Inflammatory macrophage (primary cell): ENCODE results near the gene NFKBIL1.

Experiments used
- DNase-seq, 2 donors: peaks; one replicate each; pipeline ENCODE4 v3.0.0-alpha.2; 2020 to 2022

The NFKBIL1 gene

GRCh38 chr6:31534521-31535040 lies 12.8 kb upstream of the NFKBIL1 start:
- no peak for DNase-seq

- no peak for DNase-seq
These were observed 11.7 kb upstream of the NFKBIL1 start for GRCh38 chr6:31535538-31536324.

GRCh38 chr6:31538805-31539400 lies 8.5 kb upstream of the NFKBIL1 start:
- DNase-seq, result no peak

- DNase-seq, result no peak
These were observed 6.8 kb upstream of the NFKBIL1 start for GRCh38 chr6:31540640-31541039.

- peak; percentile 63 to 69 for DNase-seq
These were observed 6.2 kb upstream of the NFKBIL1 start for GRCh38 chr6:31541059-31541657.

- peak; percentile 97 to 99 for DNase-seq
These were observed 5.5 kb upstream of the NFKBIL1 start, which contains the start of gene DDX39B for GRCh38 chr6:31541658-31542521. Gene DDX39B, minus strand, starts transcription at chr6:31542003. Its CDS starts 1,471 bp downstream, at chr6:31540532.

- no peak for DNase-seq
These were observed 3.8 kb upstream of the NFKBIL1 start for GRCh38 chr6:31543639-31544038.

GRCh38 chr6:31544676-31545075 lies 2.7 kb upstream of the NFKBIL1 start:
- no peak for DNase-seq

GRCh38 chr6:31545291-31545690 lies 2.1 kb upstream of the NFKBIL1 start:
- no peak for DNase-seq

- DNase-seq, result peak; percentile 78 to 81
These were observed 960 bp upstream of the NFKBIL1 start, which contains the start of gene ATP6V1G2 for GRCh38 chr6:31546339-31546957. Gene ATP6V1G2, minus strand, starts transcription at chr6:31546608. Its CDS starts 49 bp downstream, at chr6:31546559.

GRCh38 chr6:31547727-31548543 lies 527 bp downstream of the NFKBIL1 start:
- DNase-seq, result peak; percentile 48 to 59

- DNase-seq, result no peak
These were observed 1.1 kb downstream of the NFKBIL1 start for GRCh38 chr6:31548544-31548873.

GRCh38 chr6:31551371-31551770 lies 4.0 kb downstream of the NFKBIL1 start:
- peak; percentile 88 to 90 for DNase-seq

- no peak for DNase-seq
These were observed 8.9 kb downstream of the NFKBIL1 start for GRCh38 chr6:31556307-31556706.

GRCh38 chr6:31557443-31558317 lies 10.3 kb downstream of the NFKBIL1 start:
- no peak for DNase-seq

GRCh38 chr6:31558318-31558625 lies 10.9 kb downstream of the NFKBIL1 start:
- DNase-seq, result no peak

- peak; percentile 94 to 97 for DNase-seq
These were observed 11.5 kb downstream of the NFKBIL1 start for GRCh38 chr6:31558631-31559500.

- no peak for DNase-seq
These were observed 12.2 kb downstream of the NFKBIL1 start for GRCh38 chr6:31559606-31559957.

GRCh38 chr6:31559958-31560696 lies 12.7 kb downstream of the NFKBIL1 start:
- peak; percentile 67 to 74 for DNase-seq
